Caco-2 (cell line): Measurements from ENCODE around the gene AFF1. TPM values are rescaled to one million over a fixed set of nuclear protein-coding genes. Genes with fewer than 3 reads are reported as not detected.

Experiments
- BruUV-seq: library from RNA; stranded (reverse); fragments of 400-500 nt; replicated peaks from 2 replicates; lab custom pipeline; 2021; lab: Mats Ljungman, UMichigan
- CTCF ChIA-PET: fragments of 300-600 bp; sonication (Branson Sonifier 250); formaldehyde crosslinking; loops from one replicate; lab custom pipeline; 2022; ENCODE audit warnings: antibody characterized with exemption; lab: Charles Lee
- POLR2A ChIA-PET: fragments of 300-600 bp; sonication (Branson Sonifier 250); formaldehyde crosslinking; loops from one replicate; lab custom pipeline; 2022; ENCODE audit warnings: antibody characterized with exemption; lab: Charles Lee
- DNase-seq, 2 experiments: peaks; one replicate each; pipeline versions ENCODE4 v3.0.0 to v3.0.0-alpha.2; 2020 to 2022
- H3K27me3 ChIP-seq: replicated peaks from 2 replicates; pipeline ENCODE4 v1.6.0; 2011; ENCODE audit warnings: low read length; ENCODE audit not compliant: control insufficient read depth, insufficient read depth
- H3K36me3 ChIP-seq: 2 replicates; pipeline ENCODE4 v1.5.1; 2011; ENCODE audit warnings: low read length; ENCODE audit not compliant: control insufficient read depth, insufficient read depth
- H3K4me1 ChIP-seq: fragments of 250-450 bp; sonication (Bioruptor Pico); 2 replicates; pipeline ENCODE4 v1.5.1; 2020; ENCODE audit warnings: mild to moderate bottlenecking
- H3K4me3 ChIP-seq: 2 replicates; pipeline ENCODE4 v1.5.1; 2011; ENCODE audit warnings: low read depth, mild to moderate bottlenecking, control low read depth, low read length
- H3K9me3 ChIP-seq: fragments of 250-450 bp; sonication (Bioruptor Pico); 2 replicates; pipeline ENCODE4 v1.5.1; 2020; ENCODE audit warnings: mild to moderate bottlenecking, moderate library complexity
- H3K27ac Mint-ChIP-seq: one replicate; pipeline ENCODE4 v1.8.0; 2022; ENCODE audit warnings: mixed read lengths; ENCODE audit not compliant: unreplicated experiment
- H3K27me3 Mint-ChIP-seq: one replicate; pipeline ENCODE4 v1.8.0; 2022; ENCODE audit warnings: mixed read lengths; ENCODE audit not compliant: insufficient read depth, unreplicated experiment
- H3K36me3 Mint-ChIP-seq: one replicate; pipeline ENCODE4 v1.8.0; 2022; ENCODE audit warnings: mild to moderate bottlenecking, mixed read lengths; ENCODE audit not compliant: insufficient read depth, unreplicated experiment
- H3K4me1 Mint-ChIP-seq: one replicate; pipeline ENCODE4 v1.8.0; 2022; ENCODE audit warnings: low read depth, mixed read lengths; ENCODE audit not compliant: unreplicated experiment
- H3K4me3 Mint-ChIP-seq: one replicate; pipeline ENCODE4 v1.8.0; 2022; ENCODE audit warnings: mild to moderate bottlenecking, moderate library complexity, mixed read lengths; ENCODE audit not compliant: unreplicated experiment
- H3K9me3 Mint-ChIP-seq: one replicate; pipeline ENCODE4 v1.8.0; 2022; ENCODE audit warnings: mixed read lengths; ENCODE audit not compliant: unreplicated experiment
- CTCF ChIP-seq, 2 experiments: fragments of 200-600 bp in 1 of 2; IDR thresholded peaks; 1 replicate in 1 of 2; 2 replicates in 1 of 2; pipeline versions ENCODE4 v1.5.1 to v1.8.0; 2011 to 2022; ENCODE audit warnings: antibody characterized with exemption in 1 of 2, control low read depth in 1 of 2, inconsistent platforms in 1 of 2, low read depth in 1 of 2, low read length in 1 of 2, mild to moderate bottlenecking in 1 of 2, moderate library complexity in 1 of 2; ENCODE audit not compliant: insufficient read depth in 1 of 2, severe bottlenecking in 1 of 2, unreplicated experiment in 1 of 2
- intact Hi-C: fragments of 100-400 bp; cut with micrococcal nuclease; formaldehyde crosslinking; loops from one replicate; pipeline ENCODE4 v1.10.0; 2022; ENCODE audit not compliant: unreplicated experiment
- total RNA-seq: library from RNA; stranded (reverse); gene quantifications from 2 replicates; pipeline ENCODE4 v1.2.3, GENCODE V29; 2022

The AFF1 gene
- total RNA-seq, 1 experiment from 2014 or later = 48.3 TPM

- peak overlapping the region; percentile 78 for H3K27ac Mint-ChIP-seq
Observed at GRCh38 chr4:87015416-87015815, 80.6 kb downstream of the AFF1 start.

GRCh38 chr4:87017580-87018342, 83.0 kb downstream of the AFF1 start:
- H3K27ac Mint-ChIP-seq = no peak overlapping the region
- intact Hi-C loops = no loop called here
- no peaks in the 10 kb centered on the region for H3K27me3 Mint-ChIP-seq
- BruUV-seq = no TSS peak
- no peak overlapping the region for H3K4me3 ChIP-seq
- H3K4me3 Mint-ChIP-seq = no peak overlapping the region
- no peaks in the 10 kb centered on the region for H3K36me3 ChIP-seq
- peaks cover 7% of the 10 kb centered on the region for H3K36me3 Mint-ChIP-seq
- H3K27me3 ChIP-seq = no peaks in the 10 kb centered on the region
- peaks cover 37% of the 10 kb centered on the region for H3K4me1 Mint-ChIP-seq
- ChIA-PET POLR2A (no interaction called here), CTCF (interaction anchor here (0.5 kb wide), 1 partner anchor 110 kb away, joined by 3 read pairs; no protein-coding TSS in a partner anchor)
- no peaks in the 10 kb centered on the region for H3K9me3 ChIP-seq
- no peak for TF ChIP-seq CTCF (IDR thresholded peaks at IDR 0.05; ENCODE audit: insufficient read depth in 1 of 2, low read depth in 1 of 2, low read length in 1 of 2, severe bottlenecking in 1 of 2, unreplicated experiment in 1 of 2)
- no peaks in the 10 kb centered on the region for H3K9me3 Mint-ChIP-seq
- peaks cover 51% of the 10 kb centered on the region for H3K4me1 ChIP-seq
- no peak for DNase-seq

More at GRCh38 chr4:87015416-87015815, 80.6 kb downstream of the AFF1 start:
- Histone ChIP-seq H3K4me3 (no peak overlapping the region), H3K36me3 (no peaks in the 10 kb centered on the region), H3K9me3 (no peaks in the 10 kb centered on the region), H3K4me1 (peaks cover 67% of the 10 kb centered on the region), H3K27me3 (no peaks in the 10 kb centered on the region)
- no peak for TF ChIP-seq CTCF (IDR thresholded peaks at IDR 0.05; ENCODE audit: insufficient read depth in 1 of 2, low read depth in 1 of 2, low read length in 1 of 2, severe bottlenecking in 1 of 2, unreplicated experiment in 1 of 2)
- H3K4me1 Mint-ChIP-seq = peaks cover 30% of the 10 kb centered on the region
- peaks cover 7% of the 10 kb centered on the region for H3K36me3 Mint-ChIP-seq
- no peaks in the 10 kb centered on the region for H3K27me3 Mint-ChIP-seq
- no peak for DNase-seq
- CTCF ChIA-PET = no interaction called here
- no peak overlapping the region for H3K4me3 Mint-ChIP-seq
- BruUV-seq = no TSS peak
- no peaks in the 10 kb centered on the region for H3K9me3 Mint-ChIP-seq
- POLR2A ChIA-PET = interaction anchor here (1.2 kb wide), 1 partner anchor 79 kb away, joined by 3 read pairs; no protein-coding TSS in a partner anchor
- intact Hi-C loops = no loop called here

GRCh38 chr4:87018753-87019152, 83.9 kb downstream of the AFF1 start:
- H3K4me1 ChIP-seq = peaks cover 47% of the 10 kb centered on the region
- no peak overlapping the region for H3K4me3 Mint-ChIP-seq
- no peak overlapping the region for H3K27ac Mint-ChIP-seq
- no peaks in the 10 kb centered on the region for H3K27me3 ChIP-seq
- ChIA-PET POLR2A (no interaction called here), CTCF (interaction anchor here (0.5 kb wide), 1 partner anchor 111 kb away, joined by 3 read pairs; no protein-coding TSS in a partner anchor)
- H3K4me3 ChIP-seq = no peak overlapping the region
- H3K9me3 ChIP-seq = no peaks in the 10 kb centered on the region
- BruUV-seq = no TSS peak
- peaks cover 35% of the 10 kb centered on the region for H3K4me1 Mint-ChIP-seq
- no peaks in the 10 kb centered on the region for H3K27me3 Mint-ChIP-seq
- DNase-seq = no peak
- intact Hi-C loops = no loop called here
- peaks cover 7% of the 10 kb centered on the region for H3K36me3 Mint-ChIP-seq
- H3K36me3 ChIP-seq = no peaks in the 10 kb centered on the region
- TF ChIP-seq CTCF (IDR thresholded peaks at IDR 0.05; ENCODE audit: insufficient read depth in 1 of 2, low read depth in 1 of 2, low read length in 1 of 2, severe bottlenecking in 1 of 2, unreplicated experiment in 1 of 2) = no peak
- H3K9me3 Mint-ChIP-seq = no peaks in the 10 kb centered on the region
